Measurements from ENCODE around the gene ATXN1.

The ATXN1 gene

GRCh38 chr6:16654701-16655100, 106.6 kb downstream of the ATXN1 start:
- no peaks in the 10 kb centered on the region for H3K36me3 ChIP-seq (ENCODE audit: insufficient read depth)
- no peak overlapping the region for H3K4me2 ChIP-seq
- H3K4me3 ChIP-seq (IDR thresholded peaks at IDR 0.05; ENCODE audit: insufficient read depth, low read depth, low read length) = no peak overlapping the region
- H3K27me3 ChIP-seq (ENCODE audit: insufficient read depth, low read depth) = no peaks in the 10 kb centered on the region
- H4K20me1 ChIP-seq (ENCODE audit: insufficient read depth) = no peaks in the 10 kb centered on the region
- H3K9ac ChIP-seq = no peak overlapping the region
- H3K4me1 ChIP-seq (ENCODE audit: low read depth, poor library complexity, severe bottlenecking) = peaks cover 40% of the 10 kb centered on the region
- H2AFZ ChIP-seq (ENCODE audit: low read depth) = no peak overlapping the region
- no peaks in the 10 kb centered on the region for H3K79me2 ChIP-seq (ENCODE audit: insufficient read depth, low read depth)
- TF ChIP-seq CTCF (conservative IDR thresholded peaks at IDR 0.05; ENCODE audit: low read depth, low read length) = no peak
- no peak overlapping the region for H3K27ac ChIP-seq

GRCh38 chr6:16653226-16653625, 108.0 kb downstream of the ATXN1 start:
- Histone ChIP-seq H3K79me2 (ENCODE audit: insufficient read depth, low read depth) (no peaks in the 10 kb centered on the region), H2AFZ (ENCODE audit: low read depth) (no peak overlapping the region), H3K4me2 (no peak overlapping the region), H3K4me1 (ENCODE audit: low read depth, poor library complexity, severe bottlenecking) (peaks cover 29% of the 10 kb centered on the region), H3K27ac (no peak overlapping the region), H3K4me3 (IDR thresholded peaks at IDR 0.05; ENCODE audit: insufficient read depth, low read depth, low read length) (no peak overlapping the region), H3K27me3 (ENCODE audit: insufficient read depth, low read depth) (no peaks in the 10 kb centered on the region), H3K9ac (no peak overlapping the region), H3K36me3 (ENCODE audit: insufficient read depth) (no peaks in the 10 kb centered on the region), H4K20me1 (ENCODE audit: insufficient read depth) (no peaks in the 10 kb centered on the region)
- no peak for TF ChIP-seq CTCF (conservative IDR thresholded peaks at IDR 0.05; ENCODE audit: low read depth, low read length)

GRCh38 chr6:16651871-16652270, 109.4 kb downstream of the ATXN1 start:
- H3K4me2 ChIP-seq = no peak overlapping the region
- no peak for TF ChIP-seq CTCF (conservative IDR thresholded peaks at IDR 0.05; ENCODE audit: low read depth, low read length)
- no peak overlapping the region for H3K4me3 ChIP-seq (IDR thresholded peaks at IDR 0.05; ENCODE audit: insufficient read depth, low read depth, low read length)

GRCh38 chr6:16649890-16650289, 111.4 kb downstream of the ATXN1 start:
- H3K79me2 ChIP-seq (ENCODE audit: insufficient read depth, low read depth) = 0 out of 2 replicates have a peak, but pooled peaks cover 6% of the 10 kb centered on the region
- no peak for TF ChIP-seq CTCF (conservative IDR thresholded peaks at IDR 0.05; ENCODE audit: low read depth, low read length)
- no peaks in the 10 kb centered on the region for H3K36me3 ChIP-seq (ENCODE audit: insufficient read depth)
- no peak overlapping the region for H3K4me3 ChIP-seq (IDR thresholded peaks at IDR 0.05; ENCODE audit: insufficient read depth, low read depth, low read length)
- no peak overlapping the region for H3K4me2 ChIP-seq
- no peaks in the 10 kb centered on the region for H3K27me3 ChIP-seq (ENCODE audit: insufficient read depth, low read depth)
- H4K20me1 ChIP-seq (ENCODE audit: insufficient read depth) = no peaks in the 10 kb centered on the region
- H2AFZ ChIP-seq (ENCODE audit: low read depth) = no peak overlapping the region
- no peak overlapping the region for H3K27ac ChIP-seq
- H3K9ac ChIP-seq = no peak overlapping the region
- peaks cover 11% of the 10 kb centered on the region for H3K4me1 ChIP-seq (ENCODE audit: low read depth, poor library complexity, severe bottlenecking)

More at GRCh38 chr6:16651871-16652270, 109.4 kb downstream of the ATXN1 start:
- Histone ChIP-seq H3K4me1 (ENCODE audit: low read depth, poor library complexity, severe bottlenecking) (peaks cover 16% of the 10 kb centered on the region), H3K36me3 (ENCODE audit: insufficient read depth) (no peaks in the 10 kb centered on the region), H3K9ac (no peak overlapping the region), H4K20me1 (ENCODE audit: insufficient read depth) (no peaks in the 10 kb centered on the region), H3K27me3 (ENCODE audit: insufficient read depth, low read depth) (no peaks in the 10 kb centered on the region), H2AFZ (ENCODE audit: low read depth) (no peak overlapping the region), H3K27ac (no peak overlapping the region), H3K79me2 (ENCODE audit: insufficient read depth, low read depth) (0 out of 2 replicates have a peak, but pooled peaks cover 6% of the 10 kb centered on the region)

All from KMS-11 (cell line).